DMS53 (cell line): ENCODE data around the gene ATG3.
"Not testable (repeated sequence)": the region's sequence is repeated elsewhere in the genome, so short reads cannot be mapped to it uniquely, and the experiment has no call there.

ENCODE experiments used
- DNase-seq: peaks from one replicate; lab custom pipeline; 2025; lab: John Stamatoyannopoulos, UW

The ATG3 gene

DNA sequence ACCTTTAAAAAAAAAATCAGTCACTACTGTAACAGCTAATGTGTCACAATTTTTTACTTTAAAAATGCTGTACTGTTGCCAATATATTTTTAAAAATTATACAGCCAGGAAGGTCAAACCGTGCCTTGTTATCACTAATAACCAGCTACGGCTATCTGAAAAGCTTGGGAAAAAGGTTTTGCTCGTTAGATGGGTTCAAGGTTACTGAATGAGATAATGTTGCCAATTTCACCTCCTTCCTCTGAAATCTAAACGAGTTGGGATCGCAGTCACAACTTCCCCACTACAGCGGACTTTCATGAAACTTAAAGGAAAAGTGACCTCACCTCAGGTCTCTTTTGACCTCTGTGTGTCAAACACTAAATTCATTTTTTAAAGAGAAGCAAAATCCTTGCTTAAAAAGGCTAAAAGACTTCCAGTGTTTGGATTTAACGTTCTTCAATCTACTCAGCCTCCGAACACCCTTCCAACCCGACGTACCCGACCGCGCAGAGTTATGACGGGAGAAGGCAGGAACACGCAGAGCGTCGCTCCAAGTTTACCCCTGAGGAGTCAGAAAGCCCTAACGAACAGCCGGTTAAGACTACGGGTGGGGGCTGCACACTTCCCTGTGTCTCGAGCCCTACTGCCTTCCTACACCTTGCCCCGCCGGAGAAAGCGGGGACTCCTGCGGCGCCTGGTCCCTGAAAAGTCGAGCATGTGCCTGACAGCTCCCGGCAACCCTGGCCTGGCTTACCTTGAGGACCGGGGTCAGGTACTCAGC lies 860 bp downstream of the ATG3 start:
- DNase-seq: peak; percentile 76

DNA sequence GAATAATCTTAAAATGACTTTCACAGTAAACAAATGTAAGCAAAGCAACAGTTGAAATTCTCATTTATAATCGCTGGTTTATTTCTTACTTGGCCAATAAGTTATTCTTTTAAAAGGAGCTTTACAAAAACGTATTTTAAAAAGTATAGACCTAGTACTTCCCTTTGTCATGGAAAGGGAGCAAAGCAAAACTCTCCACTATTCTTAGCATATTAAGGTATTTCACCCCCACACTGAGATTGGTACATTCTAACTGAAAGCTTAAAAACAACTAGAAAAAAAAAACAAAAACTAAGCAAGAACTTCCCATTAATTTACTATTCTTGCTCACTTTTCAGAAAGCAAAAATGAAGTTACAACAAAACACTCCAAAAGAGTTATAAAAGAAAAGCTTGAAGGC lies 1.5 kb downstream of the ATG3 start:
- DNase-seq: no peak

DNA sequence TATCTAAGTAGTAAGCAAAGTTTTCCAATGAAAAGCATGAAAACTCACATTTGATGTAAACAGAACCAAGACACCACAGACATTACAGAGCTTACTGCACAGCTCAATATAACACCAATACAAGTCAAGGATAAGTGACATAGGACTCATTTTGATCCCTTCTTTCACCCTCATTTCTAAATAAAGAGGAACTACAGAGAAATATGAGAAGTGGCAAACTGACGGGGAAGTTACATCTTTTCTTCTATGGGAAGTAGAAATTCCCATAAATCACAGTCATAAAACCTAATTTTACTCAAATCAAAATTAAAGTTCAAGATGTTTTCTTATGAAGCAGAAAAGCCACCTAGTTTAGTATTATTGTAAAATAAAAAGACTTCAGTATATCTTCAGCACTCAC lies 3.8 kb downstream of the ATG3 start:
- no peak for DNase-seq

DNA sequence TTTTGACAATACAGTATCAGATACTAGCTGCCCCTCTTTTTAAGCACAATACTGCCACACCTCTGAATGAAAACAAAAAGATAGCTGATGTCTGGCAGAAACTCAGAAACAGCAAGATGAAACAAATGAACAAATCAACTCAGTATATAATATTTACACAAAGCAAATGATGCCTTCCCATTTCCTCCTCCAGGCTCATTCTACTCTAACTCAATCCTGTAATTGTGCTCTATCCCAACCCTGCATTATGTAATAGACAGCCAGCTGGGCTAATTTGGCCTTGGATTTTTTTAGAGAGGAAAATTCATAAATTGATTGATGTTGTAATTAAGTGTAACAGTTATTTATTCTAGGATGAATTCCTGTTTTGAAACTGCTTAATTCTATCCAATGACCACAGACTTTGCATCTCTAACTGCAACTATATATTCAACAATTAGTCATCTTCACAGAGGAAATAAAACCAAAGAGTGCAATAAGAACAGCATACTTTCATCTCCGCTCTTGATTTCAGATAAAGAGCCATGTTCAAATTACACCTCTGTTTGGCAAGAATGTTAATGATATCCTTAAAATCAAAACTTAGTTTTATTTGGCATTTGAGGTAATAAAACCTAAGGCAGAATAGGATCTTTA lies 6.1 kb downstream of the ATG3 start:
- DNase-seq: no peak

DNA sequence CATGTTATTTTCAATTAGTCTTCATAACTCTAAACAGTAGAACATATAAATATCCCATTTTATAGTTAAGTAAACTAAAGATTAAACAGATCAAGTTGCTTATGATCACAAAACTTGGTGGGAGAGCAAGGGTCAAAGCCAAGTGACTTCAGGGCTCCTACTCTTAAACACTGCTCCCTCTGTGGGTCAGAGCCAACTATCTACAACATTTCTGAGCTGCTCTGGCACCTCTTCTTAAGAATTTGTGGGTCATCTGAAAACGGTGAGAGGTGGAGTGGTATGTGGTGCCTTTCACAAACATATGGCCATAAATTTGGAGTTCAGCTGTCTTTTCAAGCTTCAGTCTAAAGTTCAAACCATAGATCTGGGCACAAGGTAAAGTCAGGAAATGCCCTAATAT lies 10.9 kb downstream of the ATG3 start:
- DNase-seq: no peak

DNA sequence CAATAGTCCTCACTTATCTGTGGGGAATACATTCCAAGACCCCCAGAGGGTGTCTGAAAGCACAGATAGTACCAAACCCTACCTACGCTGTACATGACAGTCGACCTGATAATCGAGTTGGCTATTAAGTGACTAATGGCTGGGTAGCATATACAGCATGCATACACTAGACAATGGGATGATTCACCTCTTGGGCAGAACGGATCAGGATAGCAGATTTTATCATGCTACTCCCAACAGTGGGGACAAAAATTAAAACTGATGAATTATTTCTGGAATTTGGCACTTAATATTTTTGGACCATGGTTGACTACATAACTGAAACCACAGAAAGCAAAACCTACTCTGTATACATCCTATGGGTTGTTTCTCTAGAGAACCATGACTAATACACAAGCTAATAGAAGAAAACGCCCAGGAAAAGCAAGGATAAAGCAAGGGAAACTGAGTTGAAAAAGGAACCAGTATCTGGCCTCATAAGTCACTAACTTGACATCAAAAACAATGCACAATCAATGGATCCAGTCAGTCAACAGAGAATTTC lies 15.5 kb downstream of the ATG3 start:
- DNase-seq: no peak

DNA sequence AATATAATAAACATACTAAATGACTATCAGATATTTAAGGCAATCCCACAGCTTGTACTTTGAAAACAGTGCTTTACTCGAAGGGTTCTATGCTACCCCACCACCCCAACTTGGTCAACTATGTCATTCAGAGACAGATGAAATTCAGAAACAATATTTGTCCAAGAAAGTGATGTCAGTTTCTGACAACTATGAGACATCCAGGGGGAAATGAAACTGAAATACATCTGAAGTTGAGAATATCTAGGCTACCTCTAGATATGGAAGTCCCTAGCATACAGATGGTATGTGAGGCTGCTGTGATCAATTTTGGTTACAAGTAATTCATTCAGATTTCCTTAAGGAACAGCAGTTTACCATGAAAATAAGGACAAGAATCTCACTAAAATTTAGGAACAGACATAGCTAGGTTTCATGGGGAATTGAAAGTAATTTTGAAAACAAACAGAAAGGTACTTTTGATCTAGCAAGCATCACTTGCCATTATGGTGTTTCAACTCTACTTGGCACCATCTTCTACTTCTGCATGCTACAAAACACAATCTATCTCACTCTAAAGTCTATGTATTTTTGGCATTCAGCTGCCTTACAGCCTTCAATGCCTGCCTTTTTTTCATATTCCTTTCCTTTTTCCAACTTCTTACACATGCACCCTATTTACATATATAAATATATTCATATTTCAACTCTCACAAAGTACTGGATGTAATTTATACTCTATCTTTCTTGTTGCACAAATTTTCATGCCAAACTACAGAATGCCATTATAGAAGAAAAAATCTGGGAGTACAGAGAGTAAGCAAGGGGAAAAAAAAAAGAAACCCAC lies 21.7 kb downstream of the ATG3 start:
- no peak for DNase-seq

DNA sequence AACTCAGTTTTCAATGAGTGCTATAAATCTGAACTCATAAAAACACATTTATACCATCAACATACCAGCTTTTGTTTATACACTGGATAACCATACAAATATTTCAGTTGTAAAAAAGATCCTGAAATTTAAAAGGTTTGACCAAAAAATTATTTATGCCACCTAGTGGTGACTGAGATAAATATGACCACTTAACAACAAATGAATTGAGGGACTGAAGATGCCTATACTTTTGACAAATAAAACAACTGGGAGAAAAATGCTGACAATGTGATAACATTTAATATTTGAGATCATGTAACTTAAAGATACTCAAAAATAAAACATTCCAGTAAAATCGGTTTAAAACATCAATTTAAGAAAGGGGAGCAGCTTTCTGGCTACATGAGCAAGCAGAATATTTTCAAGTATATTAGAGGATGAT lies 30.4 kb downstream of the ATG3 start:
- DNase-seq: peak; percentile 52

DNA sequence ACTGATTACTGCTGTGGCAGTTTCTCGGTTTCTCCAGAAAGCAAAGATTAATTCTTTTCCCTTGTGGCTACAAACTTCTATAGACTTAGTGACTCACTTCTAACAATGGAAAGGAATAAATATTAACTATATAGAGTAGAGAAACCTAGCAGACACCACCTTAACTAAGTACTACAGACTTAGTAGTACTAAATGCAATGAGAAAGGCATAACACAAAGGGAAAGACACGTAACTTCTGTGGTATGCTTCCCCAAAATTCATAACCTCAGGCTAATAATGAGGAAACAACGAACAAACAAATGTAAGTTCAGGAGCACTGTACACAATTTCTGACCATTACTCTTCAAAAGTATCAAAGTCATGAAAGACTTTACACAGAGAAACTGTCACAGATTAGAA lies 31.2 kb downstream of the ATG3 start:
- DNase-seq: no peak

DNA sequence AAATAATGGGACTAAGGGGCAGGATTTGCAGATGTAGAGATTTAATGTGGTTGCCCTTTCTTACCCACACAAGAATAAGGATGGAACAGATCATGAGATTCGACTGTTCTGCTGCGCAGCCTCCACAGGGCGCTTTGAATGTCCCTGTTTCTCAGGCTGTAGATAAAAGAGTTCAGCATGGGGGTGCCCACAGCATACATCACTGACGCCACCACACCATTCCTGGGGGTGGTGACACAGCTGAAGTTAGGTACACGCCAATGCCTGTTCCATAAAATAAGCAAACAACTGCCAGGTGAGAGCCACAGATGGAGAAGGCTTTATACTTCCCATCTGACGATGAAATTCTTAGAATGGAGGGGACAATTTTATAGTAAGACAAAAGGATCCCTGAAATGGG lies 37.6 kb downstream of the ATG3 start:
- DNase-seq: not testable (repeated sequence)

DNA sequence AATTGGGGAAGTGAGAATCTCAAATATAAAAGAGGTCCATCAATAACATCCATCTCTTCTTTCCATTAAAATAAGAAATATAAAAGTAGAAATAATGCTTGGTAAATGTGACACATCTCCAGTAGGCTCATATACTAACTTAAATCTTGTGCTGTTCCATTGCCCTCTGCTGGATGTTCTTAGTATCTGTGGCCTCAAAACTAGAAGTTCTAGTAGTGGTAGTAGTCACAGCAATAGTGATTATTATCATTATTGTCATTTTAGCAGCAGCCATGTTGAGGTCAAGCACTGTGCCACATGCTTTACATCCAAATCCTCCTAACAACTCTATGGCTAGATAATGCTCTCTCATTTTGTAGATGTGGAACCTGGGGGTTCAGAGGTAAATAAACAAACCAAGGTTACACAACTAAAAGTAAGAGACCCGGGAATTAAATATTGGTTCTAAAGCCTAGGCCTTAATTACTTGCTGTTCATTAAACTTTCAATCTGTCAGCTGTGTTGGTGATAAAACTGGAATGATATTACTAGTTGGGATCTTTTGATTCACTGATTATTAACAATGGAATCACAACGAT lies 42.2 kb downstream of the ATG3 start:
- DNase-seq: peak; percentile 74

DNA sequence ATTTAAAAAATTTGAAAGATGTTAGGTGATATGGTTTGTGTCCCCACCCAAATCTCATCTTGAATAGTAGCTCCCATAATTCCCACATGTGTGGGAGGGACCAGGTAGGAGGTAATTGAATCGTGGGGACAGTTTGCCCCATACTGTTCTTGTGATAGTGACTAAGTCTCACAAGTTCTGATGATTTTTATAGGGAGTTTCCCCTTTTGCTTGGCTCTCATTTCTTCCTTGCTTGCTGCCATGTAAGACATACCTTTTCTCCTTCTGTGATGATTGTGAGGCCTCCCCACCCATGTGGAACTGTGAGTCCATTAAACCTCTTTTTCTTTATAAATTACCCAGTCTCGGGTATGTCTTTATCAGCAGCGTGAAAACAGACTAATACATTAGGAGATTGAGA lies 42.8 kb downstream of the ATG3 start:
- DNase-seq: not testable (repeated sequence)

DNA sequence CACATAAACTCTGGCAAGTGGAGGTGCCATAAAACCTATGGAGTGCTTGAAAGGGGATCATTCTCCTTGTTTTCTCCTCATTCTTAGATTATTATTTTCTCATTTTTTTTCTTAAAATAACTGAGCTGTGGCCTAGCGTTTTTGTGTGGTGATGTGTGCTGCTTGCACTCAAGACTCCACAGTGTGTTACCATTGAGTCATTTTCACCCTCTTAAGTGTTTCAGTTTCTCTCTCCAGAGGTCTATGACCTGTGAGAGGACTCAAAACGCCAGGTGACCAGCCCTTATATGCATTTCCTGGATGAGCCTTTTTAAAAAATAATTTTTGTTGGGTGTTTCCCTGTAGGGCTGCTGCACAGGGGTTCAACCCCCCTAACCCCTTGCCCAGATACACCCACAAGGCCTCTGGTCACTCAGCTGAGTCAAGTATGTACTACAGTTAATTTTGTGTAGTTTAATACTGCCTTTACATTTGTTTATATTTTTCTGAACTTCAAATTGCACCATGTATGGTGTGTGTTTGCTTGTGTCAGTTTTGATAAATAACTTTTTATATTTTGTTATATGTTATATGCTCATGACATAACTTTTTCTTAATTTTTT lies 47.1 kb downstream of the ATG3 start:
- DNase-seq: peak; percentile 10

DNA sequence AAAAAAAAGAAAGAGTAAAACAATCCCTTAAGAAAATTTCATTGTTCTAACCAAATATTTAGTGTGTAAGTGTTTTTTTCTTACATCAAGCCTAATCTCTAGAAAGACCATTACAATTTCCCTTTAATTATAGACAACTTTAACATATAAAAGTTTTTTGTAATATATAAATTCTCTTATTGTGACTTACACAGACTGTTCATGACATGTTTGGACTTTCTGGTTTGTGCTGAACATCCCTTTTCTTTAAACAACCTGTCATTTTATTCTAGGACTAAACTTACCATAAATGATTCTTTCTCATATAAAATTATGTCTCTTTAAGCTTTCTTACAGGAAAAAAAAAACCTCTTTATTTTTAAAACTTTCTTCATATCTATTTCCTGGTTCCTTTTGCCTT lies 49.4 kb downstream of the ATG3 start:
- DNase-seq: peak; percentile 17

DNA sequence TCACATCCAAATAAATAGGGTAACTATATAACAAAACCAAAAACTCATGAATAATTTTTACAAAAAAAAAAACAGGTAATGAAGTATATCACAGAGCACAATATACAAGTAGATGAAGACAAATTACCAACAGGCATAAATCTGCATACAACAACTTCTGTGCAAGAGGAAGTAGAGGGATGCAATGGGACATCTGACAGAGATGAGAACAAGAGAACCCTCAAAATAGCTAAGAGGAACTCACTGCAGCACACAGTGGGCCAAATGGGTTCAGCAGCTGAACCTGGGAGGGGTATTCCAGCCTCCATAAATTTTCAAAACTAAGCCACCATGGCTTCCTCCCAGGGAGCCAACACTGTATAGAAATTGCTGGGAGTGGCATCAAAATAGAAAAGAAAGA lies 52.9 kb downstream of the ATG3 start:
- DNase-seq: no peak

DNA sequence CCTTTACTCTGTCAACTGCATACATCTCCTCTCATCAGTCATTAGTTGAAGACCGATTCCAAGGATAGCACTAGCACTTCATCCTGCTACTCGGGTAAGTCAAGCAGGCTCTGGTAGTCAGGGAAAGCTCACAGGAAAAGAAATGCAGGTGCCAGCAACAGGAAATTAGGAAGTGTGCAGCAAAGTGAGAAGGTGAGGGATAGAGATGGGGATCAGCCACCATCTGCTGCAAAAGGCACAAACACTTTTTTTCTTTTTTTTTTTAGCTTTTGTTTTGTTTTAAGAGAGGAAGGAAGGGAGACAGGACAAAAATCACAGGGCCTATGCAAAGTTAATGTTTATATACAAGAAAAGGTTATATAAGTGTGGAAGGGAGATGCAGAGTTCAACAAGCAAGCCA lies 53.5 kb downstream of the ATG3 start:
- no peak for DNase-seq

DNA sequence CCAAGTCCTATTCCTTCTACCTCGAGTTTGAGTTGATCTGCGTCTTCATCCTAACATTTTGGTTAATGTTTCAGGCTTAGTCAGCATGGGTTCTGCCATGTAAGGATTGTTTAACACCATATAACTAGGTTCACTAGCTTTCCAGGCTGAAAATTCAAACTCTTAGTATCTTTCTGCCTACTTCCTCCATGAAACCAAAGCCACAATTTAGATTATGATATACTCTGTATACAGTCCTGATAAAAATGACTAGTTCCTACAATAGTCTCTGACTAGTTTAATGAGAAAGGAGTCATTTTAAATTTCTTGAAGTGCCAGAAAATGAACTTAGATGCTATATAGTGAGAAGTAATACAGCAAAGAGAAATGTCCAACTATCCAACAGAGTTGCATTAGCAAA lies 55.9 kb downstream of the ATG3 start:
- no peak for DNase-seq

DNA sequence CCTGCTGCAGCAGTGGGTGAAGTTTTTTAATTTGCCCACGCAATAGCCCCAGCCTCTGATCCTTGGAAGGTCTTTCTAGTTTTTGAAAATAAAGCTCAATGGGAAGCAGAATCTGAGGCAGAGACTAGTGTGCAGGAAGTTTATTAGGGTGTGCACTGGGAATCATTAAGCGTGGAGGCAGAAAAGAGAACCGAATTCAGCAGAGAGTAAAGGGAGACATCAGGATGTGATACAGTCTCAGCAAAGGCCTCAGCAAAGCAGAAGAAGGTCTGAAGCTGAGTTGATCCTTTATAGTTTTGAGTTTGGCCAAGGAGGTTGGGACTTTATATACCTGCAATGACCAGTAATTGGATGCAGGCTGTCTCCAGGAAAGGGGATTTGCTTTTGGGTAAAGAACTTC lies 57.6 kb downstream of the ATG3 start:
- no peak for DNase-seq

DNA sequence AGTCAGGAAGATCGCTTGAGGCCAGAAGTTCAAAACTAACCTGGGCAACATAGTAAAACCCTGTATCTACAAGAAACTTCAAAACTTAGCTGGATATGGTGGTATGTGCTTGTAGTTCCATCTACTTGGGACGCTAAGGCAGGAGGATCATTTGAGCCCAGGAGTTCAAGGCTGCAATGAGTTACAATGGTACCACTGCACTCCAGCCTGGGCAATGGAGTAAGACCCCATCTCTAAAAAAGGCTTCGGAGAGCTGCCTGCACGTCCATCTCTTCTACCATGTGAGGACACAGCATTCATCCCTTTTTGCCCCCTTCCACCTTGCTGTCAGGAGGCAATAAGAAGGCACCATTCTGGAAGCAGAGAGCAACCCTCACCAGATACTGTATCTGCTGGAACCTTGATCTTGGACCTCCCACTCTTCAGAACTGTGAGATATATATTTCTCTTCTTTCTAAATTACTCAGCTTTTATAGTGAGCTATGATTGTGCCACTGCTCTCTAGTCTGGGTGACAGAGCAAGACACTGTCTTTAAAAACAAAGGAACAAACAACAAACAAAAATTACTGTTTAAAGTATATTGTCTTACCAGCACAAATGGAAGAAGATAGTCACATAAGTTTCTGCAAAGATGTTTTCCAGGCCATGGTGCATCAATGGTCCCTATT lies 58.3 kb downstream of the ATG3 start:
- DNase-seq: no peak

DNA sequence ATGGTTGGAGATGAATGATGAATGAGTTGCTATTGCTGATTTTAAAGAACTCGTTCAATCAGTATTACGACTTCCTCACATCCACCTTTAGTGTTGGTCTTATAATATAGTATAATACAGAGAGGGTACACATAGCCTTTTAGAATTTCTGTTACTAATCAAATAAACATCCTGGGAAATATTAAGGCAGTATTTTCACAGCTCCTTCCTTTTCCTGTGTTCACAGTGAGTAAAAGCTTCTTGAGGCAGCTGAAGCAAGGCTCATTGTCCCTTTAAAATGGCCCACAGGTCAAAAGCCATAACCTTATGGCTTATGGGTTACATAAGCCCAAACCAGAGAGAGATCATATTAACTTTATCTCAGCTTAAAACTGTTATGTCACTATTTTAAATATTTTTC lies 61.1 kb downstream of the ATG3 start:
- DNase-seq: no peak

DNA sequence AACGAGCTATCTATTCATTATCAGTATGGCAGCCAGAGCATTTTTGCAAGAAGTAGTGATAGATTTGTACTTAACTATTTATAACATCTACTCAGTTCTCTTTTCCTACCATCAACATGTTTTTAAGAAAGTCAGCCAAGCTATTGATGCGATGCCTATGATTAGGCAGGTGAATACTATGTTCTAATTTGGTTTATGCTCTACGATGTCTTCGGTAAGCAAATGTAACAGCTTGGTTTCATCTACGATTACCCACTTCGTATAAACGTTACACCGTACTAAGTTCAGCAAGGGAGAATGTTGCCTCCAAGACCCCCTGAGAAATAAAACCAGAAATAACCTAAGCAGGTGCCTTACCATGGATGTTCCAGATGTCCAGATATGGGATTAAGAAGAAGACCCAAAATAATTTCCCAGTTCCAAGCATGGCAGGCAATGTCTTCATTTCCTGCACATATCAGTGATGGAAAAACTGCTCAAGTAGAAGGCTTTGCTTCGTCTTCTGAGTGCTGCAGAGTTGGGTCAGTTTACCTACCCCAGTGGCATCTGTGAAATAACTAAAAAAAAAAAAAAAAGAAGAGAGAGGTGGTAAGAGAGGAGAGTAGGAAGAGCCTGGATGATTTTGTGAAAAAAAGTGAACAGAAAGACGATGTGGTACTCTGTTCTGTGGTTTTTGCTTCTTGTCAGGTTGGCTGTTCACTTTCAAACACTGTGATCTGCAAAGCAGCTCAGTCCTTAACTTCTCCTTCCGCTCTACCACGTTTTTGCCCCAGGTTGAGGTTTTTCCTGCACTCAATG lies 62.6 kb downstream of the ATG3 start, which contains the start of gene BTLA:
Gene BTLA, minus strand, starts transcription at position 559 of the 798 bp plus-strand sequence. Its CDS starts 114 bp downstream, at position 445.
- no peak for DNase-seq
